Panc1 (cell line): ENCODE results near the gene PFN3. TPM values are rescaled to one million over a fixed set of nuclear protein-coding genes. Genes with fewer than 3 reads are reported as not detected.

Experiments used
- ATAC-seq: fragments of 200-7000 bp; cut with Tn5 transposase; 2 replicates; pipeline ENCODE4 v1.9.1; 2020; ENCODE audit warnings: mild to moderate bottlenecking, moderate library complexity
- BruUV-seq: library from RNA; stranded (reverse); fragments of 400-500 nt; replicated peaks from 2 replicates; lab custom pipeline; 2021; lab: Mats Ljungman, UMichigan
- CTCF ChIA-PET: fragments of 300-600 bp; sonication (Branson Sonifier 250); formaldehyde crosslinking; loops from one replicate; lab custom pipeline; 2022; ENCODE audit warnings: antibody characterized with exemption; lab: Charles Lee
- POLR2A ChIA-PET: fragments of 300-600 bp; sonication (Branson Sonifier 250); formaldehyde crosslinking; loops from one replicate; lab custom pipeline; 2022; ENCODE audit warnings: antibody characterized with exemption; lab: Charles Lee
- DNase-seq: peaks from one replicate; pipeline ENCODE4 v3.0.0-alpha.2; 2010; ENCODE audit warnings: low read depth, low spot score
- H3K27ac ChIP-seq: 2 replicates; pipeline ENCODE4 v1.5.1; 2011; ENCODE audit warnings: mild to moderate bottlenecking, low read length, inconsistent platforms
- H3K27me3 ChIP-seq: fragments of 200-500 bp; sonication (Bioruptor generic); 2 replicates; pipeline ENCODE4 v1.6.0; 2014; ENCODE audit warnings: low read length, inconsistent platforms; ENCODE audit not compliant: control insufficient read depth, insufficient read depth
- H3K36me3 ChIP-seq: fragments of 200-500 bp; sonication (Bioruptor generic); 2 replicates; pipeline ENCODE4 v1.5.1; 2014; ENCODE audit warnings: inconsistent platforms, mild to moderate bottlenecking, low read length, moderate library complexity; ENCODE audit not compliant: control insufficient read depth, insufficient read depth
- H3K4me1 ChIP-seq: 2 replicates; pipeline ENCODE4 v1.5.1; 2011; ENCODE audit warnings: inconsistent platforms, mild to moderate bottlenecking, low read length, moderate library complexity; ENCODE audit not compliant: control insufficient read depth, insufficient read depth
- H3K4me3 ChIP-seq, 2 experiments: 2 replicates each; pipeline ENCODE4 v1.5.1; 2011 to 2012; ENCODE audit warnings: low read depth in 2 of 2, low read length in 2 of 2, mild to moderate bottlenecking in 2 of 2, inconsistent platforms in 1 of 2, moderate library complexity in 1 of 2
- H3K9me3 ChIP-seq: fragments of 200-500 bp; sonication (Bioruptor generic); 2 replicates; pipeline ENCODE4 v1.5.1; 2014; ENCODE audit warnings: low read depth, mild to moderate bottlenecking, inconsistent platforms, low read length, moderate library complexity; ENCODE audit not compliant: control insufficient read depth, insufficient read depth
- POLR2AphosphoS5 ChIP-seq: IDR thresholded peaks from 2 replicates; pipeline ENCODE4 v1.6.1; 2012; ENCODE audit warnings: mild to moderate bottlenecking, low read depth, low read length, moderate library complexity
- SIN3A ChIP-seq: IDR thresholded peaks from 2 replicates; pipeline ENCODE4 v1.6.1; 2012; ENCODE audit warnings: low read depth, mild to moderate bottlenecking, low read length, moderate library complexity, borderline replicate concordance; ENCODE audit not compliant: insufficient read depth
- TCF7L2 ChIP-seq: IDR thresholded peaks from 2 replicates; pipeline ENCODE4 v1.6.1; 2011; ENCODE audit warnings: mild to moderate bottlenecking, low read depth, low read length, inconsistent platforms
- in situ Hi-C: cut with HindIII; loops from 2 replicates; pipeline ENCODE4 v1.10.0; 2016; ENCODE audit warnings: low sequenced_read_pairs, low pct_unique_long_range_greater_than_20kb
- intact Hi-C: fragments of 100-400 bp; cut with micrococcal nuclease; formaldehyde crosslinking; loops from one replicate; pipeline ENCODE4 v1.10.0; 2022; ENCODE audit not compliant: unreplicated experiment
- total RNA-seq: library from RNA; stranded (reverse); gene quantifications from one replicate; pipeline ENCODE4 v1.2.1, GENCODE V29; 2021; ENCODE audit not compliant: unreplicated experiment
- TF ChIP-seq, protein P1 (sequence below), 2 experiments: IDR thresholded peaks; 2 replicates each; pipeline ENCODE4 v1.6.1; 2011 to 2012; ENCODE audit warnings: low read depth in 2 of 2, control low read depth in 1 of 2, low read length in 1 of 2, mild to moderate bottlenecking in 1 of 2, moderate library complexity in 1 of 2; ENCODE audit not compliant: insufficient read depth in 1 of 2
- TF ChIP-seq, protein P2 (sequence below): fragments of 450-650 bp; IDR thresholded peaks from 2 replicates; pipeline ENCODE4 v1.5.1; 2017; ENCODE audit warnings: mild to moderate bottlenecking

PFN3 gene
- total RNA-seq, 1 experiment from 2014 or later: not detected

DNA sequence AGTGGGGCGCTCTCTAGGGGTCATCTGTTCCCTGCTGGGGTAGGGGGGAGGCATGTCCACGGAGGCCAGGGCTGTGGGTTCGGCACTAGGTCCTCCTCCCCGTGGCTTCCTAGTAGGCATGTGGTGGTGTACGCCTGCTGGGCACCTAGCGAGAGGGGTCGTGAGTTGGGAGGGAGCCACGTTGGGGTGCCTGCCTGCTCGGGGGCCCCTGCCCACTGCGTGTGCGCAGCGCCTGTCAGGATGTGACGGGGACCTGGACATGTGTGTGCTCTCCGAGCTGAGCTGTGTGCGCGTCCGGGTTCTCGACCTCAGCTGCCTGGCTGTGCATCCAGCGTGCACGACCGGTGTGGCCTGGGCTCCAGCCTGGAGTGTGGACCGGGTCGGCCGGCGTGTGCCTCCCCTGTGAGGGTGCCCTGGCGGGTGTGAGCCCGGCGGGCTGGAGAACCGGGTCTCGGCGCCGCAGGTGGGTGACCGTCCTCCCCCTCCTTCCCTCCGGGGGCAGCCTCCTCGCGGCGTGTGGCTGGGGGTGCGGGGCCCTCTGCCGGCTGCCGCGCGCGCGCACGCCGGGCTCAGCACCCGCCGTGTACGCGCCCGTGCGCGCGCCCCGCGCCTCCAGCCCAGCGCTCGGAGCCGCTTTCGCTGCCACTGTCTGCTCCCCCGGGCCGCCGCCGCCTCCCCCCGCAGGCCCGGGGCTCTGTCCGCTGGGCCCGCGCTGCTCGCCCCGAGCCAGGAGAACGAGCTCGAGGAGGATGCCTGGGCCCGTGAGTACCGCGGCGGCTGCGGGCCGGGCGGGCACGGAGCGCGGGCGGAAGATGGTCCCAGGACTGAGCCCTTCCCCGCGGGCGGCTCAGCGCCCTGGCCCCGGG lies 46.0 kb upstream of the PFN3 start, which contains the start of gene PRR7:
TSS of gene PRR7 (plus strand) at position 615 of the 866 bp plus-strand sequence. CDS start 8,254 bp downstream, outside the sequence.
- Histone ChIP-seq H3K27ac (peak within 1 kb of the TSS; percentile 84), H3K27me3 (no peaks in the 10 kb centered on the region), H3K4me3 (peak within 1 kb of the TSS; percentile 54 to 70), H3K36me3 (no peaks in the 10 kb centered on the region; the same call in 1 of the 2 replicates), H3K4me1 (peaks cover 51% of the 10 kb centered on the region), H3K9me3 (no peaks in the 10 kb centered on the region)
- CTCF ChIA-PET: interaction anchor here (0.7 kb wide), 1 partner anchor 76 kb away, joined by 3 read pairs; no protein-coding TSS in a partner anchor
- DNase-seq (no peak), ATAC-seq (peak; percentile 74)
- intact Hi-C loops: no loop called here
- no TSS peak for BruUV-seq
- POLR2A ChIA-PET: interaction anchor here (0.6 to 0.7 kb wide), 3 partner anchors 25 to 162 kb away, joined by 4 read pairs; no protein-coding TSS in a partner anchor
- TF ChIP-seq POLR2AphosphoS5: peak; percentile 52
- TF ChIP-seq TCF7L2: no peak
- TF ChIP-seq, protein P1, sequence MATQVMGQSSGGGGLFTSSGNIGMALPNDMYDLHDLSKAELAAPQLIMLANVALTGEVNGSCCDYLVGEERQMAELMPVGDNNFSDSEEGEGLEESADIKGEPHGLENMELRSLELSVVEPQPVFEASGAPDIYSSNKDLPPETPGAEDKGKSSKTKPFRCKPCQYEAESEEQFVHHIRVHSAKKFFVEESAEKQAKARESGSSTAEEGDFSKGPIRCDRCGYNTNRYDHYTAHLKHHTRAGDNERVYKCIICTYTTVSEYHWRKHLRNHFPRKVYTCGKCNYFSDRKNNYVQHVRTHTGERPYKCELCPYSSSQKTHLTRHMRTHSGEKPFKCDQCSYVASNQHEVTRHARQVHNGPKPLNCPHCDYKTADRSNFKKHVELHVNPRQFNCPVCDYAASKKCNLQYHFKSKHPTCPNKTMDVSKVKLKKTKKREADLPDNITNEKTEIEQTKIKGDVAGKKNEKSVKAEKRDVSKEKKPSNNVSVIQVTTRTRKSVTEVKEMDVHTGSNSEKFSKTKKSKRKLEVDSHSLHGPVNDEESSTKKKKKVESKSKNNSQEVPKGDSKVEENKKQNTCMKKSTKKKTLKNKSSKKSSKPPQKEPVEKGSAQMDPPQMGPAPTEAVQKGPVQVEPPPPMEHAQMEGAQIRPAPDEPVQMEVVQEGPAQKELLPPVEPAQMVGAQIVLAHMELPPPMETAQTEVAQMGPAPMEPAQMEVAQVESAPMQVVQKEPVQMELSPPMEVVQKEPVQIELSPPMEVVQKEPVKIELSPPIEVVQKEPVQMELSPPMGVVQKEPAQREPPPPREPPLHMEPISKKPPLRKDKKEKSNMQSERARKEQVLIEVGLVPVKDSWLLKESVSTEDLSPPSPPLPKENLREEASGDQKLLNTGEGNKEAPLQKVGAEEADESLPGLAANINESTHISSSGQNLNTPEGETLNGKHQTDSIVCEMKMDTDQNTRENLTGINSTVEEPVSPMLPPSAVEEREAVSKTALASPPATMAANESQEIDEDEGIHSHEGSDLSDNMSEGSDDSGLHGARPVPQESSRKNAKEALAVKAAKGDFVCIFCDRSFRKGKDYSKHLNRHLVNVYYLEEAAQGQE (IDR thresholded peaks at IDR 0.05; ENCODE audit: insufficient read depth in 1 of 2, low read depth in 2 of 2, low read length in 1 of 2): no peak; a peak in 1 of 4 replicates
- 0 out of 2 replicates have a peak, but pooled peaks have one; percentile 22 for TF ChIP-seq SIN3A
- in situ Hi-C loops: no loop called here

DNA sequence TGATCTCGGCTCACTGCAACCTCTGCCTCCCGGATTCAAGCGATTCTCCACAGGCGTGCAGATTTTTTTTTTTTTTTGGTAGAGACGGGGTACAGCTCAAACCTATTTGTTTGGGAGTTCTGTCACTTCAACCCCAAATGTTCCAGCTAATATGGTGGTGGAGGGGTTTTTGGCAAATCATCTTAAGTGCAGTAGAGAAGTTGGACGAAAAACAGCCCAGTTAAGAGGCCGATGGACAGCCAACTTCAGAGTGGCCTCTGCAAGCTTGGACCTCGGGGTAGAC lies 45.4 kb upstream of the PFN3 start:
- Histone ChIP-seq H3K4me1 (peaks cover 49% of the 10 kb centered on the region), H3K27me3 (no peaks in the 10 kb centered on the region), H3K36me3 (no peaks in the 10 kb centered on the region; the same call in 1 of the 2 replicates), H3K9me3 (no peaks in the 10 kb centered on the region), H3K4me3 (peak overlapping the region; percentile 54 to 70), H3K27ac (peak overlapping the region; percentile 84)
- POLR2A ChIA-PET: interaction anchor here (0.6 to 0.7 kb wide), 5 partner anchors 9 to 162 kb away, joined by 4 to 6 read pairs (median 4); no protein-coding TSS in a partner anchor
- no peak for DNase-seq
- in situ Hi-C loops: no loop called here
- TF ChIP-seq, protein P1 (IDR thresholded peaks at IDR 0.05; ENCODE audit: insufficient read depth in 1 of 2, low read depth in 2 of 2, low read length in 1 of 2): no peak
- TF ChIP-seq, protein P2, sequence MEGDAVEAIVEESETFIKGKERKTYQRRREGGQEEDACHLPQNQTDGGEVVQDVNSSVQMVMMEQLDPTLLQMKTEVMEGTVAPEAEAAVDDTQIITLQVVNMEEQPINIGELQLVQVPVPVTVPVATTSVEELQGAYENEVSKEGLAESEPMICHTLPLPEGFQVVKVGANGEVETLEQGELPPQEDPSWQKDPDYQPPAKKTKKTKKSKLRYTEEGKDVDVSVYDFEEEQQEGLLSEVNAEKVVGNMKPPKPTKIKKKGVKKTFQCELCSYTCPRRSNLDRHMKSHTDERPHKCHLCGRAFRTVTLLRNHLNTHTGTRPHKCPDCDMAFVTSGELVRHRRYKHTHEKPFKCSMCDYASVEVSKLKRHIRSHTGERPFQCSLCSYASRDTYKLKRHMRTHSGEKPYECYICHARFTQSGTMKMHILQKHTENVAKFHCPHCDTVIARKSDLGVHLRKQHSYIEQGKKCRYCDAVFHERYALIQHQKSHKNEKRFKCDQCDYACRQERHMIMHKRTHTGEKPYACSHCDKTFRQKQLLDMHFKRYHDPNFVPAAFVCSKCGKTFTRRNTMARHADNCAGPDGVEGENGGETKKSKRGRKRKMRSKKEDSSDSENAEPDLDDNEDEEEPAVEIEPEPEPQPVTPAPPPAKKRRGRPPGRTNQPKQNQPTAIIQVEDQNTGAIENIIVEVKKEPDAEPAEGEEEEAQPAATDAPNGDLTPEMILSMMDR: no peak
- TF ChIP-seq TCF7L2: no peak
- TF ChIP-seq SIN3A: no peak
- no peak for TF ChIP-seq POLR2AphosphoS5
- intact Hi-C loops: no loop called here
- CTCF ChIA-PET: interaction anchor here (0.7 kb wide), 1 partner anchor 67 kb away, joined by 3 read pairs; no protein-coding TSS in a partner anchor
- no peak for ATAC-seq
- no TSS peak for BruUV-seq
